MM.1S (cell line): ENCODE data around the gene TMEM178B.

Source experiments
- CTCF ChIP-seq: fragments of 300-600 bp; sonication (generic); IDR thresholded peaks from 2 replicates; pipeline ENCODE4 v1.5.1; 2016; ENCODE audit warnings: antibody characterized with exemption, low read length, mixed read lengths
- EZH2 ChIP-seq: fragments of 300-600 bp; sonication (generic); optimal IDR thresholded peaks from 2 replicates; pipeline ENCODE3; 2017; ENCODE audit warnings: low read depth, mild to moderate bottlenecking, antibody characterized with exemption, low read length, mixed read lengths

DNA sequence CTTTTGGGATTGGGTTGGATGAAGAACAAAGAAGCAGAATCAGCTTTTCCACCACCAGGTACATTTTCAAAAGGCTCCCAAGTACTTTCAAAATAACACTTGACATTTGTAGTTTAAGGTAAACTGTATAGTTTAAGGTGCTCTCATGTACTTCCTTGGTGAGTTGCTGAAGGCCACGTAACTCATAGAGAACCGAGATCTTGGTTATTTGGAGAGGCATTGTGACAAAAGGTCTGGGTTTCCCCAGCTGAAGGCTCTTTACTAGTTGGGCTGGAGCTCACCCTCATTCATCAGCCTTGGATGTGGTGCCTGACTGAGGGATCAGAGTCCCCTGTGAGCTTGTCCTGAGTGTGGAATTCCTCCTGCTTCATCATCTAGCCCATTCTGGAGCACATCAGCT is 191.8 kb downstream of the TMEM178B start:
- no peak for TF ChIP-seq CTCF
- TF ChIP-seq EZH2 = no peak
